K562 (cell line): ENCODE data around the gene BEX3. TPM values are rescaled to one million over a fixed set of nuclear protein-coding genes. Genes with fewer than 3 reads are reported as not detected.
A peak's percentile ranks its signal among the peaks of the same experiment; 100 is the strongest.

ENCODE experiments used
- ARID3A ChIP-seq: IDR thresholded peaks from 2 replicates; pipeline ENCODE4 v1.6.1; 2012; ENCODE audit warnings: low read depth, low read length, improper control_type of control experiment, borderline replicate concordance
- ATF3 ChIP-seq, 2 experiments: fragments of 450-650 bp in 1 of 2; sonication (generic) in 1 of 2; formaldehyde crosslinking in 1 of 2; IDR thresholded peaks in 1 of 2; conservative IDR thresholded peaks in 1 of 2; 2 replicates each; pipeline versions ENCODE4 v1.6.1 to v1.8.1; 2016 to 2023; ENCODE audit warnings: mild to moderate bottlenecking in 2 of 2, moderate library complexity in 2 of 2, inconsistent platforms in 1 of 2, missing genetic modification reagents in 1 of 2
- CCNT2 ChIP-seq: IDR thresholded peaks from 2 replicates; pipeline ENCODE4 v1.6.1; 2011; ENCODE audit warnings: borderline replicate concordance, low read depth, mild to moderate bottlenecking, moderate library complexity, mixed read lengths, low read length; ENCODE audit not compliant: insufficient read length; ENCODE audit errors: extremely low read depth
- CSDE1 ChIP-seq, 2 experiments: fragments of 450-650 bp; IDR thresholded peaks; 2 replicates each; pipeline ENCODE4 v1.6.1; 2016; ENCODE audit warnings: mild to moderate bottlenecking in 1 of 2
- DMBX1 ChIP-seq: fragments of 250-450 bp; sonication (Bioruptor Pico); IDR thresholded peaks from 2 replicates; pipeline ENCODE4 v1.8.0; 2022; ENCODE audit warnings: inconsistent platforms, mild to moderate bottlenecking, moderate library complexity, borderline replicate concordance
- HCFC1 ChIP-seq: IDR thresholded peaks from 2 replicates; pipeline ENCODE4 v1.6.1; 2012; ENCODE audit warnings: low read depth, low read length, improper control_type of control experiment
- HDAC3 ChIP-seq: fragments of 450-650 bp; IDR thresholded peaks from 2 replicates; pipeline ENCODE4 v1.6.1; 2018; ENCODE audit warnings: borderline replicate concordance, mild to moderate bottlenecking, moderate library complexity; ENCODE audit not compliant: partially characterized antibody
- NR2C2 ChIP-seq, 2 experiments: fragments of 200-800 bp in 1 of 2; sonication (Bioruptor generic) in 1 of 2; sonication (generic) in 1 of 2; formaldehyde crosslinking in 1 of 2; IDR thresholded peaks; 2 replicates each; pipeline versions ENCODE4 v1.6.1 to v1.8.0; 2016 to 2022; ENCODE audit warnings: mild to moderate bottlenecking in 1 of 2, missing compliant biosample characterization in 1 of 2, missing genetic modification characterization in 1 of 2, missing genetic modification reagents in 1 of 2
- ZBED1 ChIP-seq: IDR thresholded peaks from 2 replicates; pipeline ENCODE4 v1.6.1; 2014
- ZBTB5 ChIP-seq: fragments of 450-650 bp; IDR thresholded peaks from 2 replicates; pipeline ENCODE4 v1.6.1; 2017; ENCODE audit warnings: antibody characterized with exemption
- ZFPM2 ChIP-seq: fragments of 250-450 bp; sonication (Bioruptor Pico); IDR thresholded peaks from 2 replicates; pipeline ENCODE4 v1.5.1; 2022; ENCODE audit warnings: mild to moderate bottlenecking
- ZNF174 ChIP-seq: fragments of 250-450 bp; sonication (Bioruptor Pico); IDR thresholded peaks from 2 replicates; pipeline ENCODE4 v1.4.0; 2020; ENCODE audit warnings: mild to moderate bottlenecking
- ZNF212 ChIP-seq: fragments of 450-650 bp; formaldehyde crosslinking; IDR thresholded peaks from 2 replicates; pipeline ENCODE4 v1.4.0; 2020; ENCODE audit warnings: mild to moderate bottlenecking
- ZNF282 ChIP-seq: sonication (generic); formaldehyde crosslinking; IDR thresholded peaks from 2 replicates; pipeline ENCODE4 v1.8.1; 2023; ENCODE audit warnings: missing genetic modification reagents
- ZNF436 ChIP-seq: fragments of 250-450, 450-650 bp; sonication (Bioruptor Pico); formaldehyde crosslinking; IDR thresholded peaks from 2 replicates; pipeline ENCODE4 v1.7.0; 2020; ENCODE audit warnings: mild to moderate bottlenecking
- ZNF445 ChIP-seq: fragments of 250-450 bp; sonication (Bioruptor Pico); IDR thresholded peaks from 2 replicates; pipeline ENCODE4 v1.4.0; 2020; ENCODE audit warnings: low read depth, mild to moderate bottlenecking, moderate library complexity
- ZNF586 ChIP-seq: fragments of 450-650 bp; formaldehyde crosslinking; conservative IDR thresholded peaks from 2 replicates; pipeline ENCODE4 v1.4.0; 2020; ENCODE audit warnings: mild to moderate bottlenecking, moderate library complexity
- polyA plus RNA-seq, 8 experiments: library from polyadenylated mRNA; depleted of rRNA in 4 of 8; stranded (reverse) in 5 of 8; unstranded in 3 of 8; fragments of >200 nt; fragmentation: Nextera tagmentation in 2 of 8; fragmentation: Illumina TruSeq in 1 of 8; extraction: Ambion mirVana in 2 of 8; extraction: Trizol in 1 of 8; gene quantifications; 2 replicates each; pipeline versions ENCODE4 v1.2.1 to v1.2.3, GENCODE V29; 2011 to 2014; ENCODE audit warnings: inconsistent platforms in 1 of 8, missing spikeins in 1 of 8
- total RNA-seq, 7 experiments: library from RNA; depleted of rRNA in 6 of 7; stranded (reverse); fragments of >200 nt in 6 of 7; fragmentation: Illumina TruSeq in 2 of 7; extraction: Trizol in 2 of 7; gene quantifications; 2 replicates each; pipeline versions ENCODE4 v1.2.1 to v1.2.3, GENCODE V29; 2011 to 2021; ENCODE audit warnings: low replicate concordance in 1 of 7
- TF ChIP-seq, protein P1 (sequence below): sonication (generic); formaldehyde crosslinking; IDR thresholded peaks from 2 replicates; pipeline ENCODE4 v1.8.0; 2022; ENCODE audit warnings: missing genetic modification reagents, mild to moderate bottlenecking, moderate library complexity, borderline replicate concordance

The BEX3 gene
- total and polyA plus RNA-seq, 9 of the 15 experiments (the other 6 are each of a cell fraction or from before 2014, with no cell fraction given), result 0.21 to 0.47 TPM; not detected in 7

- TF ChIP-seq NR2C2 (CRISPR knock-in tag; IDR thresholded peaks at IDR 0.05), result no peak
- peak; percentile 75 for TF ChIP-seq NR2C2 (tag; IDR thresholded peaks at IDR 0.05)
- TF ChIP-seq ZFPM2, result no peak
- peak; percentile 45 for TF ChIP-seq HCFC1
- TF ChIP-seq ZNF436 (CRISPR knock-in tag), result no peak
- TF ChIP-seq ZNF586 (CRISPR knock-in tag), result no peak
- no peak for TF ChIP-seq HDAC3
- TF ChIP-seq ZNF174 (CRISPR knock-in tag), result no peak
- TF ChIP-seq ZBED1, result no peak
- TF ChIP-seq CCNT2, result no peak
- no peak for TF ChIP-seq ZNF445 (CRISPR knock-in tag)
- TF ChIP-seq ZBTB5, result no peak
- no peak for TF ChIP-seq ARID3A
- TF ChIP-seq CSDE1 (IDR thresholded peaks at IDR 0.05), result peak in 1 of 2 experiments; percentile 81; a peak in 1 of 4 replicates
- TF ChIP-seq ZNF282 (CRISPR knock-in tag), result no peak
- no peak for TF ChIP-seq DMBX1 (CRISPR knock-in tag)
- TF ChIP-seq, protein P1, sequence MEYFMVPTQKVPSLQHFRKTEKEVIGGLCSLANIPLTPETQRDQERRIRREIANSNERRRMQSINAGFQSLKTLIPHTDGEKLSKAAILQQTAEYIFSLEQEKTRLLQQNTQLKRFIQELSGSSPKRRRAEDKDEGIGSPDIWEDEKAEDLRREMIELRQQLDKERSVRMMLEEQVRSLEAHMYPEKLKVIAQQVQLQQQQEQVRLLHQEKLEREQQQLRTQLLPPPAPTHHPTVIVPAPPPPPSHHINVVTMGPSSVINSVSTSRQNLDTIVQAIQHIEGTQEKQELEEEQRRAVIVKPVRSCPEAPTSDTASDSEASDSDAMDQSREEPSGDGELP (CRISPR knock-in tag), result peak; percentile 33; the same call in 1 of the 2 replicates
- peak; percentile 74 for TF ChIP-seq ATF3 (IDR thresholded peaks at IDR 0.05)
- TF ChIP-seq ATF3 (CRISPR knock-in tag; conservative IDR thresholded peaks at IDR 0.05), result no peak
- TF ChIP-seq ZNF212 (CRISPR knock-in tag), result no peak
Observed at GRCh38 chrX:103404231-103405008, 28.1 kb downstream of the BEX3 start (continued).
